Activated T-cell treated with anti-CD3 and anti-CD28 coated beads for 4 hours (primary cell): ENCODE results near the gene SECTM1.
"Not testable (repeated sequence)": the region's sequence is repeated elsewhere in the genome, so short reads cannot be mapped to it uniquely, and the experiment has no call there.

ENCODE experiments used
- DNase-seq: peaks from one replicate; pipeline ENCODE4 v3.0.0-alpha.2; 2020

SECTM1 gene

DNA sequence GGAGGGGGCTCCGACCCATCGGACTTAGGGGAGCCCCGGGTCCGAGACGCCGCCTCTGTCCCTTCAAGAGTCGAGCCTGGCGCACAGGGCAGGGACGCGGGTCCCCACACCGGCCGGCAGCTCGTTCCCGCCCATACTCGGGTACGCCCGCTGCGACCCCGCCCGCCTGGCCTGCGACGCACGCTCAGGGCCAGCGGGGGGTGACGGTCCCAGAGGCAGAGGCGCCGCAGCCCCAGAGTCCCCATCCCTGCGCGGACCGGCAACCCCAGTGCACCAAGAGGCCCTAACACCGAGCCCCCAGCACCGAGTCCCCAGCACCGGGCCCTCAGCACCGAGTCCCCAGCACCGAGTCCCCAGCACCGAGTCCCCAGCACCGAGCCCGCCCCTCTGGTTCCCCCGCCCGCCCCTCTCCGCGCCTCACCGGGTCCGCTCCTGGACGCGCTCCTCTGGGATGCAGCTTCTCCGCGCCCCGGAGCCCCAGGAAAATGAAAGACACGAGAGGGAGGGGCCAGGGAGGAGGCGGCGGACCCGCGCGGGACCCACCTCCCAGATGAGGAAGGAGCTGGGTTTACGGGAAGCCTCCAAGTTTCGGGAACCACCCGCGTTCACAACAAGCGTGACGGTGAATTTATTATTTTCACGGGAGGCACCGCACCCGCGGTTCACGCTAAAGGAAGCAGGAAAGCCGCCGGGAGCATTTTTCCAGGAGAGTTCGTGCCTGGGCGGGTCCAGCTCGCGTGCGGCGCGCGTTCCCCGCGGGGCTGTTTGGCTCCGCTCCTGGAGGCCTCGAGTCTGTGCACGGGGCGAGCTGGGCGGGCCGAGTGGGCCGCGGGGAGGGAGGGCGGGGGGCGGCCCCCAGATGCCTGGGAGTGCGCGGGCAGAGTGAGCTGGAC is at the start of gene SECTM1:
Gene SECTM1, minus strand, starts transcription at position 488 of the 893 bp plus-strand sequence. CDS start 6,526 bp downstream, outside the sequence.
- DNase-seq: no peak

DNA sequence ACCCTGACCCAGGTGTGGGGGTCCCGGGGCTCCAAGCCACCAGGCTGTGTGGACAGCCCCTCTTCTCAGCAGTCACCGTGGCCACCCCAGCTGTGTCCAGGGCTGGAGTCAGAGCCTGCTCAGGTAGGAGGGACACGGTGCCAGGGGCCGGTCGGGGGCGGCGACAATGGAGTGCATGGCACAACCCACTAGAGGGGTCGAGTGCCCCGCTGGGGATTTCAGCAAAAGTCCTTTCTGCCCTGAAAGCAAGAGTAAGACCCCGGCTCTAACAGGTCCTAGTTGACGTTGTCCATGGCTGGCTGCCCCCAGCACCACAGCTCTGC is 49.3 kb upstream of the SECTM1 start:
- DNase-seq: no peak

DNA sequence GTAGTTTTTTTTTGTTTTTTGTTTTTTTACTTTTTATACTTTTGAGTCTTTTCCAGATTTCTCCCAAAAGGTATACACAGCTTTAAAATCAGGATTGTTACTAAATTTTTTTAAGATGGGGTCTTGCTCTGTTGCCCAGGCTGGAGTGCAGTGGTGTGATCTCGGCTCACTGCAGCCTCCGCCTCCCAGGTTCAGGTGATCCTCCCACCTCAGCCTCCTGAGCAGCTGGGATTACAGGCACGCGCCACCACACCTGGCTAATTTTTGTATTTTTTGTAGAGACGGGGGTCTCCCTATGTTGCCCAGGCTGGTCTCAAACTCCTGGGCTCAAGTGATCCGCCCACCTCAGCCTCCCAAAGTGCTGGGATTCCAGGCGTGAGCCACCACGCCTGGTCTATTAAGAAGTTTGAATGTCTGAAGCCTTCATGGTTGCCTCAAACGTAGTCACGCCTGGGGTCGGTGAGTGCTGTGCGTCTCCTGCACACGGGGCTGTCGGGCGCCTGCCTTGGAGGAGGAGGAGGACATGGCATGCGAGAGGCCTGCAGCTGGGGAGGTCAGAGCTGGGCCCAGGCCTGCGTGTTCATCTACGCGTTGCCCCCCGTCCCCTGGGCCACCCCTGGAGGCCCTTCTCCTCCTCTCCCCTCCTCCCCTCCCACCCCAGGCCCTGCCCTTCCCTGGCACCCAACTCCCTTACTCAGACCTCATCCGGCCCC is 48.8 kb upstream of the SECTM1 start:
- not testable (repeated sequence) for DNase-seq

DNA sequence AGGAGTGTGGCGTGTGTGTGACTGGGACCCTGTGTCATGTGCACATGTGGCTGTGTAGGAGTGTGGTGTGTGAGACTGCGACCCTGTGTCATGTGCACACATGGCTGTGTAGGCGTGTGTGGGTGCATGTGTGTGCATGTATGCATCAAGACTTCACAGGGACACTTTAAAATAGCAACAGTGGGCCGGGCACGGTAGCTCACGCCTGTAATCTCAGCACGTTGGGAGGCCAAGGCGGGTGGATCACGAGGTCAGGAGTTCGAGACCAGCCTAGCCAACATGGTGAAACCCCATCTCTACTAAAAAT is 48.1 kb upstream of the SECTM1 start:
- not testable (repeated sequence) for DNase-seq

DNA sequence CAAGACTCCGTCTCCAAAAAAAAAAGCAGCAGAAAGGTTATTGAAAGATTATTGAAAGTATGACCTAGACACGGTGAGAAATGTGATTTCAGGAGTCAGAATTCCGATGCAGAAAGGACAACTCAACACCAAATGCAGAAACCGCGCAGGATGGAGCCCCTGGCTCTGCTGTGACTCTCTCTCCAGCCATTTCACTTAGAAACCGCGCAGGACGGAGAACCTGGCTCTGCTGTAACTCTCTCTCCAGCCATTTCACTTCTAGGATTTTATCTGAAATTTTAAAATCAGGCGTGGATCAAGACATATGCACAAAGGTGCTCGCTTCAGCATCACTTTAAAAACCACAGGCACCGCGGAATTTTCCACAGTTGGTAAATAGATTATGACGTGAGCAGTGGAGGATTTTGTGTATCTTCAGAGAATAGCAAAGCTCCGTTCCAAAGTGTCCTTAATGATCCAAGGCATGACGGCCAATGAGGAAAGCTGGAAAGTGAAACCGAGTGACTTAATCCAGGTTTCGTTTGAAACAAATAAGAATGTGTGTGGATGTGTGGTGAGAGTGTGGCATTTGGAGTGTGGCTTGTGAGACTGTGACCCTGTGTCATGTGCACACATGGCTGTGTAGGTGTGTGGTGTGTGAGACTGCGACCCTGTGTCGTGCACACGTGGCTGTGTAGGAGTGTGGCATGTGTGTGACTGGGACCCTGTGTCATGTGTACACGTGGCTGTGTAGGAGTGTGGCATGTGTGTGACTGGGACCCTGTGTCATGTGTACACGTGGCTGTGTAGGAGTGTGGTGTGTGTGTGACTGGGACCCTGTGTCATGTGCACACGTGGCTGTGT is 47.5 kb upstream of the SECTM1 start:
- DNase-seq: no peak

DNA sequence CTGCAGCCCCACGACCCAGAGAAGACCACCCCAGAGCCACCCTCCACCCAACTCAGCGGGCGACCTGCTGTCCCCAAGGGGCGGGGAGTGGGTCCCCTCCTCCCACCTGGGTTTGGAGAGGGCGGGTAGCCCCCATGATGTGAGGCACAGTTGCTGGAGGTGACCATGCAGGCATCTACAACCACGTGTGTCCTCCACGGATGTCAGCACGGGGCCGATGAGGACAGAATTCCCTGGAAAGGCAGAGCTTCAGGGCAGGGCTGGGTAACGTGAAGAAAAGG is 45.1 kb upstream of the SECTM1 start:
- no peak for DNase-seq

DNA sequence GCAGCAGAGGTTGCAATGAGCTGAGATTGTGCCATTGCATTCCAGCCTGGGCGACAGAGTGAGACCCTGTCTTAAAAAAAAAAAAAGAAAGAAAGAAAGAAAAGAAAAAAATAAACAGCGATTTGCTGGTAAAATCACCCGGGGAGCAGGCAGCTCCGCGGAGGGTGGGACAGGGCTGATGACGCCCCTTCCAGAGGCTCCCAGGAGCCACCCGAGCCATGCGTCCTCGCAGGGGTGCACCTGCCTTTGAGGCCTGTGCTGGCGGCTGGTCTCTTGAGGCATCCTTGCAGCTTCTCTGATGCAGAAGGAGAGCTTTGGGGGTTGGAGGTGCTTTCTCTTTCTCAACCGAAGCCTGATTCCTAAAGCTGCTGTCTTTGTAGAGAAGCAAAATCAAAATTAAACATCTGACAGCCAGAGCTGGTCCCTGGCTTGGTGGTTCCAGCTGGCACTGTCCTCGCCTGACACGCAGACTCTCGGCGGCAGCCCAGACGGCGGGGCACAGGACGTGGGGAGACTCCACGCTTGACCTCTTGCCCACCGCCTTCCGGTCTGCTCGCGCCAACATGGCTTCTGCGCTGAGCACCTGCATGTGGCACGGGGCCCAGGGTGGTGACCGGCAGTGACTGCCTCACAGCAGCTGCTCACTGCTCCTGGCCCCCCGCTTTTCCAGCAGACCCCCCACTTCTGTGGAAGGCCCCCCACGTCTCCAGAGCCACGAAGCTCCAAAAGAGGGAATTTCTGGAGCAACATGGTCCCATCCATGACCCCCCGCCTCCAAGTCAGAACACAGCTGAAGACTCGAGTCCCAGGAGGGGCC is 44.6 kb upstream of the SECTM1 start:
- no peak for DNase-seq

DNA sequence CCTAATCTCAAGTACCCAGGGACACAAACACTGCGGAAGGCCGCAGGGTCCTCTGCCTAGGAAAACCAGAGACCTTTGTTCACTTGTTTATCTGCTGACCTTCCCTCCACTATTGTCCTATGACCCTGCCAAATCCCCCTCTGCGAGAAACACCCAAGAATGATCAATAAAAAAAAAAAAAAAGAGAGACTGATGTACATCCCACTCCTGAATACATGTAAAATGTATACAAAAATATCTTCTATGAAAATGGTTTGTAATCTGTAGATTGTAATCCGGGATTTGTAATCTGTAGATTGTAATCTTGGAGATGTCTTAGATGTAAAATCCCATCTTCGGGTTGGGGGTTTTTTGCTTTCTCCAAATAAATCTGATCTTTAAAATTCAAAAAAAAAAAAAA is 43.7 kb upstream of the SECTM1 start:
- DNase-seq: not testable (repeated sequence)

DNA sequence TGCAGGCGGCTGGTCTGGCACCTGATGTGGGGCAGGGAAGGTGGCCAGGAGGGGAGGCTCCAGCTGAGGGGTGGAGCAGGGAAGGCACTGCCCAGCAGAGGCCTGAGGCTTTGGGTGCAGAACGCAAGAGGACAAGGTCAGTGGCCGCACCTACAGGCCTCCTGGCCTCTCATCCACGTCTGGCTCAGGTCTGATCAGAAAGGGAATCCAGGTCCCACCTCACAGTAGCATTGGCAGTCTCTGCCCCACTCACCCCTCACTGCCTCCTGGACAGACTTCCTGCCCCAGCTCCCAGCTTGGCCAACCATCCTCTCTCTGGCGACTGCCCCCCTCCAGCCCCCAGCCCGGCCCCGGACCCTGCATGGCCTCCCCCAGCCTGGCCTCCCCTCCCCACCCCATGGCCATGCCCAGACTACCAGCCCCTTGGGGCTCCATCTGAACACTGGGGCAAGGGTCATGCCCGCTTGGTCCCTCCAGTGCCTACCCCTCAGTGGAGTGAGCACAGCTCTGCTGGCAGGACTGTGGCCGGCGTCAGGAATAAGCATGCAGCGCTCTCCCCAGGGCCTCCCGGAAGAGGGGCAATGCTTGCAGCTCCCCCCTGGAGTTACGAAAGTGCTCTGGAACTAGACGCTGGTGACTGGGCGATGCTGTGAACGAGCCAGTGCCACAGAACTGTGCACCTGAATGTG is 42.6 kb upstream of the SECTM1 start:
- DNase-seq: no peak

DNA sequence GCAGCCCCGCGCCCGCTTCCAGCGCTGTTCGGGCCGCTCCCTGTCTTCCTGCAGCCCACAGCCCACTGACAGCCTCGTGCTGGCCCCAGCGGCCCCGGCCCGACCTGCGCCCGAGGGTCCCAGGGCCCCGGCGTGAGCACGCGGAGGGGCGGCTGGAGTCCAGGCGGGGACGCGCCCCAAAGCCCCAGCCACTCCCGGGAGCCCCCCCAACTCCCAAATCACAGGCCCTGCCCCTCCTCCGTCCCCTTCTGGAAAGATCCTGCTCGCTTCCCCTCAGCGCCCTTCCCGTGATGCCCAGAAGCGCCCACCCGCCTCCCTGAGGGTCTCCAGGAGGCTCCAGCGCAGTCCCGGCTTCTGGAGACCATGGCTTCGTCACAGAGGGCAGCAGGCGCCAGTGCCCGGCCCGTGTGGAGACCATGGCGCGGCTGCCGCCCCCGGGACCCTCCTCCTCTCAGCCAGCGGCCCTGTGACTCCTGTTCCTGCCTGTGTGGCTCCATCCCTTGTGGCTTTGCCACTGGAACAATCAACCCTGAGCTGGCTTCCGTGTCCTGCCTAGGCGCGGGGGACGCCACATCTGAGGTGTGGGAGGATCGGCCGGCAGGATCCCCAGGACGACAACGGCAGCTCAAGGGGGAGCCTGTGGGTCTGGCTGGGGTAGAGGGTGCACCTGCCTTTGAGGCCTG is 41.9 kb upstream of the SECTM1 start:
- no peak for DNase-seq

DNA sequence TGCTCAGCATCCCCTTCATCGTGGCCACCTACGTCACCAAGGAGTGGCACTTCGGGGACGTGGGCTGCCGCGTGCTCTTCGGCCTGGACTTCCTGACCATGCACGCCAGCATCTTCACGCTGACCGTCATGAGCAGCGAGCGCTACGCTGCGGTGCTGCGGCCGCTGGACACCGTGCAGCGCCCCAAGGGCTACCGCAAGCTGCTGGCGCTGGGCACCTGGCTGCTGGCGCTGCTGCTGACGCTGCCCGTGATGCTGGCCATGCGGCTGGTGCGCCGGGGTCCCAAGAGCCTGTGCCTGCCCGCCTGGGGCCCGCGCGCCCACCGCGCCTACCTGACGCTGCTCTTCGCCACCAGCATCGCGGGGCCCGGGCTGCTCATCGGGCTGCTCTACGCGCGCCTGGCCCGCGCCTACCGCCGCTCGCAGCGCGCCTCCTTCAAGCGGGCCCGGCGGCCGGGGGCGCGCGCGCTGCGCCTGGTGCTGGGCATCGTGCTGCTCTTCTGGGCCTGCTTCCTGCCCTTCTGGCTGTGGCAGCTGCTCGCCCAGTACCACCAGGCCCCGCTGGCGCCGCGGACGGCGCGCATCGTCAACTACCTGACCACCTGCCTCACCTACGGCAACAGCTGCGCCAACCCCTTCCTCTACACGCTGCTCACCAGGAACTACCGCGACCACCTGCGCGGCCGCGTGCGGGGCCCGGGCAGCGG is 41.2 kb upstream of the SECTM1 start:
- no peak for DNase-seq

DNA sequence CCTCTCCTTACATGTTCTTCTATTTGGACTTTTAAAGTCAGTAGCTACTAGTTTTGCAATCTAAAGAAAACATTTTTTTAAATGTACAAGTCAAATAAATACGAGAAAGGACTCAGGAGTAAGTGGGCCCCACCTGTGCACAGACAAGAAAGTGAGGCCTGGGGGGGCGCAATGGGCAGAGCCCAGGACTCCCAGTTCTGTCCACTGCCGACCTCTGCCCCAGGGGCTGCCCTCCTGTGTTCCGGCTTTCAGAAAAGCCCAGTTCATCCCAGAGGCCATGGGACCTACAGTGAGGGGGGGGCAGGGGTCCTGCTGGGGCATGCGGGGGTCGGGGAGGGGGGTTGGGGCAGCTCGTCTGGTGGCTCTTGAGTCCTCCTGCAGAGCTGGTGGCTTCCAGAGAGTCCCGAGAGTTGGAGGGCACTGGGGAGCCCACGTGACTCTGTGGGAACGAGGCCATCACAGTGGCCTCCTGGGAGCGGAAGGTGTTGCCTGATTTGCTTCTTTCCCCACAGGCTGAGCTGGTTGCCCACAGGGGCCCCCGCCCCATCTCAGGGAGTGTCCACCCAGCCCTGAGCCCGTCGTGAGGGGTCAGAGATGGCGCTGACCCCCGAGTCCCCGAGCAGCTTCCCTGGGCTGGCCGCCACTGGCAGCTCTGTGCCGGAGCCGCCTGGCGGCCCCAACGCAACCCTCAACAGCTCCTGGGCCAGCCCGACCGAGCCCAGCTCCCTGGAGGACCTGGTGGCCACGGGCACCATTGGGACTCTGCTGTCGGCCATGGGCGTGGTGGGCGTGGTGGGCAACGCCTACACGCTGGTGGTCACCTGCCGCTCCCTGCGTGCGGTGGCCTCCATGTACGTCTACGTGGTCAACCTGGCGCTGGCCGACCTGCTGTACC is 40.4 kb upstream of the SECTM1 start:
- DNase-seq: no peak

DNA sequence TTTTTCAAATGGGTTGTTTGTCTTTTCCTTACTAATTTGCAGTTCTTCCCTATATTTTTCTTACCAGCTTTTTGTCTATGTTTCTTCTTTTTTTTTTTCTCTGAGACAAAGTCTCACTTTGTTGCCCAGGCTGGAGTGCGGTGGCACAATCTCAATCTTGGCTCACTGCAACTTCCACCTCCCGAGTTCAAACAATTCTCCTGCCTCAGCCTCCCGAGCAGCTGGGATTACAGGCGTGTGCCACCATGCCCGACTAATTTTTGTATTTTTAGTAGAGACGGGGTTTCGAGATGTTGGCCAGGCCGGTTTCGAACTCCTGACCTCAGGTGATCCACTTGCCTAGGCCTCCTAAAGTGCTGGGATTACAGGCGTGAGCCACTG is 39.5 kb upstream of the SECTM1 start:
- not testable (repeated sequence) for DNase-seq

DNA sequence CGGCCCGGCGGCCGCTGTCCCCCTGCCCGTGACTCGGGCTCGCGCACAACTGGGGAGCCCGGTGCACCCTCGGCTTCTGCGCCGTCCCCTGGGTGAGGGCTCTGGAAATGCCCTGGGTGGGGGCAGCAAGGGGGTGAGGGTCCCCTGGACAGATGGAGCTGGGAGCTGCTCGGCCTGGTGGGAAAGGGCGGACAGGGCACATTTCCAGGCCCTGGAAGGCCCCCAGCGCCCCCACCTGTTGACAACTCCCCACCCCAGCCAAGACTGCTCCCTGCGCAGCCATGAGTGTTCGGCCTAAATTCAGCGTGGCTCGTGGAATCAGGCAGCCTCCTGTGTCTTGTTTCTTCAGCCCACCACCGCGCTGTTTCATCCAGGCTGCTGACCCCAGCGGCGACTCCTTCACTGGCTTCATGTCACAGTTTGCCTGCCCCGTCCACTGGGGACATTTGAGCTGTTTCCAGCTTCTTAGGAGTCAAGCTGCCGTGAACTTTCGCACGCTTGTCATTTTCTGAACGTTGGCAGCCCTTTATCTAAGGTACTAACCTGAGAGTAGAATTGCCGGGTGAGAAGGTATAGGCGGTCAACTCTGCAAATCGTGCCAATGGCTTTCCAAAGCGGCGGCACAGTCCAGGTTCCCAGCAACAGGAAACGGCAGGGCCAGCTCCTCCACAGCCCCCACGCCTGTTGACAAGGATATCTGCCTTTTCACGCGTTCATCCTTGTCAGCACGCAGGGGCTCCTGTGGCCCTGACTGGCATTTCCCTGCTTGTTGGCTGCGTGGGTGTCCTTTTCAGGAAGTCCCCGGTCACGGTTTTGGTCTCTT is 38.9 kb upstream of the SECTM1 start:
- DNase-seq: no peak

DNA sequence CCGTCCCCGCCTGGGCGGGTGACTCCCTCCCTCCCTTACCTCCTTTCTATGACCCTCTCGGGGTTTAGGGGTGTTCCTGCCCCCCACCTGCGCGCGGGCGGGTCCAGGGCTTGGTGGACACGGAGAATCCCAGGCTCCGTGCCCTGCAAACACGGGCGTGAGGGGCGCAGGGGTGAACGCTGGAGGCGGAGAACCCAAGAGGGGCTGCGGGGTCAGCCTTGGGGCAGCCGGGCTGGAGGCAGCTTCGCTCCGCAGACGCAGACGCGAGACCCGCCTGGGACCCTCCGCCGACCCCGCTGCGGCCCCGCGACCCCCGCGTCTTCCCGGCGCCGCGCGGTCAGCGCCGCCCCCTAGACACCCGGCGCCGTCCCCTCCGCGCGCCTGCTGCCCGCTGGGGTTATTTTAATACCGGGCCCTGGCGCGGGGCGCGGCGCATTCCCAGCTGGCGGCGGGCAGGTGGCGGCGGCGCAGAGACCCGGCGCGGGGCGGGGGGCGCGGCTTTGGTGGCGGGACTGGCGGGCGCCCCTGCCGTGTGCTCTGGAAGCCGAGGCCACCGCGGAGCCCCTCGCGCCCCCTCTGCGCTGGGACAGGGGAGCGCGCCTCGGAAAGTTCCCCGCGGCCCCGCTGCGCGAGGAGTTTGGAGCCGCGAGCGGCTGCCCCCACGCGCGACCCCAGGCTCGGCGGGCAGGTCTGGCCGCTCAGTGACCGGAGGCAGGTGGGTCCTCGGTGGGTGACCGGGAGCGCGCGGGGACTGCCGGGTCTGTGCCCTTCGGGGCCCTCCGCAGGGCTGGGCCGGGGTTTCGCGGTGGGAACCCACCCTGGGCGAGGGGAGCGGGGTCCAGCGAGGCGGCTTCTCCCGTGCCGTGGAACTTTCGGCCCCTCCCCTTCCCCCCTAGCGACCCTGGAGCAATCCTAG is 38.0 kb upstream of the SECTM1 start, which contains the start of gene UTS2R:
Gene UTS2R, plus strand, starts transcription at position 433 of the 916 bp plus-strand sequence. CDS start 2,560 bp downstream, outside the sequence.
- no peak for DNase-seq

DNA sequence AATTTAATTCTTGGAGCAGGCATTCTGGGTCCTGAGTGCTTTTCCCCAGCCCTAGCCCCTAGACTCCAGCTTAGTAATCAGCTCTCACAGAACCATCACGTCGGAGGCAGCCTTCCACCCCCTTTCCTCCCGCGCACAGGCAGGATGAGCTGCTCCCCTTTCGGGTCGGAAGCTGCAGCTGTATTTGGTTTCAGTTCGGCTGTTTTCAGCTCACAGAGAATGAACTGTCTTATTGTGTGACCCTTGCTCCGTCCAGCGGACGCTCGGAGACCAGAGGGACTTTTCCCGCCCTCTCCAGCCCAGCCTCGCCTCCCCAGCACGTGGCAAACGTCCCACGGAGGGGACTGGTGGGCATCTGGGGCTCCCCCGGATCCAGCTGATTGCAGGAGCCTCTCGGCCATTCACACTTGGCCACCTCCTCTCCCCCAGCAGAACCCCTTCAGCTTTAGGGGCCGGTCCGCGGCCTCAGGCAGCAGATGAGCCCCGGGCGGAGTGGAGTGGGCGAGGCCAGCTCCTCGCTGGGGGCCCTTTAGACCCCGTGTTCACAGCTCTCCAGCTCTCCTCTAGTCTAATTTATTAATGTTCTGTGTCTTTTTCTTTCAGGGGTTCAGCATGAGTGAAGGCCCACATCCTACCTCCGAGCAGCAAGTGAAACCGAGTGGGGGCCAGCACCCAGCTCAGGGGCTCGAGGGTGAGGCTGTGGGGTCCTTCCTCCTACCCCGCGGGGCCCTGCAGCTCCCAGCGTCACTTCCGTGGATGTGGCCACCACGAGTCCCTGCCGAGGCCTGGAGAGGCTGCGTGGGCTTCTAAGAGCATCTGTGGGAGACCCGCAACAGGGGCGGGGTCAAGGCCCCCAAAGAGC is 37.1 kb upstream of the SECTM1 start:
- DNase-seq: peak; percentile 27

DNA sequence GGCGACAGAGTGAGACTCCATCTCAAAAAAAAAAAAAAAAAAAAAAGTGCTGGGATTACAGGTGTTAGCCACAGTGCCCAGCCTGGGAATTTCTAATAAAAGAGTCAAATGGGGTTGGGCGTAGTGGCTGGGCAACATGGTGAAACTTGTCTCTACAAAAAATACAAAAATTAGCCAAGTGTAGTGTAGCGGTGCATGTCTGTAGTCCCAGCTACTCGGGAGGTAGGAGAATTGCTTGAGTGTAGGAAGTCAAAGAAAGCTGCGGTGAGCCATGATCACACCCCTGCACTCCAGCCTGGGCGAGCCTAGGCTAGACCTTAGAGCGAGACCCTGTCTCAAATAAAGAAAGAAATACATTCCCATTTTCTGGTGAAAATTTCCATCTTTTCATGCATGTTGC is 35.6 kb upstream of the SECTM1 start:
- no peak for DNase-seq
